Measurements from ENCODE around the gene SPG21. TPM values are rescaled to one million over a fixed set of nuclear protein-coding genes. Genes with fewer than 3 reads are reported as not detected.

Gene SPG21
- total and polyA plus RNA-seq, 2 of the 8 experiments (the other 6 are each of a cell fraction or from before 2014, with no cell fraction given), result 67.3 to 72.7 TPM

DNA sequence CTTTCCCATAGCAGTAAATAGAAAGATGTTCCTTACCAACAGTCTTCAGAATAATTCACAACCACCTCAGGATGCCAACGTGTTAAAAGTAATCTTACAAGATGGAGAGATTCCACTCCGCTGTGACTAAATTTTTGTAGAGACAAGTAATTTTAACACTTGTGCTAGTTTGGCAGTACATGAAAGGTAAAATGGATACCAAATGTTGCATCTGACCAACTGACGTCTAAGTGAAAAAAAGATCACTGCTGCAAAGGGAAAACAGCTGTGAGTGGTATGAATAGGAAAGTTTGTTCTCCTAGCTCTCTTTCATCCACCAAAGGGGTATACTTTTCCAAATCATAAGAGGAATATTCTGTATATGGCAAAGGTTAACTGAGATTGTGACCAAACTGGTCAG is 2.6 kb downstream of the SPG21 start (continued):
- TF ChIP-seq, protein P1, sequence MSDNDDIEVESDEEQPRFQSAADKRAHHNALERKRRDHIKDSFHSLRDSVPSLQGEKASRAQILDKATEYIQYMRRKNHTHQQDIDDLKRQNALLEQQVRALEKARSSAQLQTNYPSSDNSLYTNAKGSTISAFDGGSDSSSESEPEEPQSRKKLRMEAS (IDR thresholded peaks at IDR 0.05), result no peak
- TF ChIP-seq ASH2L (IDR thresholded peaks at IDR 0.05; ENCODE audit: low read length) (no peak), GABPA (IDR thresholded peaks at IDR 0.05; ENCODE audit: borderline replicate concordance, insufficient read depth, low read length) (no peak), POU5F1 (IDR thresholded peaks at IDR 0.05; ENCODE audit: low read depth, low read length) (no peak)
- TF ChIP-seq, protein P2, sequence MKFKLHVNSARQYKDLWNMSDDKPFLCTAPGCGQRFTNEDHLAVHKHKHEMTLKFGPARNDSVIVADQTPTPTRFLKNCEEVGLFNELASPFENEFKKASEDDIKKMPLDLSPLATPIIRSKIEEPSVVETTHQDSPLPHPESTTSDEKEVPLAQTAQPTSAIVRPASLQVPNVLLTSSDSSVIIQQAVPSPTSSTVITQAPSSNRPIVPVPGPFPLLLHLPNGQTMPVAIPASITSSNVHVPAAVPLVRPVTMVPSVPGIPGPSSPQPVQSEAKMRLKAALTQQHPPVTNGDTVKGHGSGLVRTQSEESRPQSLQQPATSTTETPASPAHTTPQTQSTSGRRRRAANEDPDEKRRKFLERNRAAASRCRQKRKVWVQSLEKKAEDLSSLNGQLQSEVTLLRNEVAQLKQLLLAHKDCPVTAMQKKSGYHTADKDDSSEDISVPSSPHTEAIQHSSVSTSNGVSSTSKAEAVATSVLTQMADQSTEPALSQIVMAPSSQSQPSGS (IDR thresholded peaks at IDR 0.05; ENCODE audit: low read length), result no peak

Data from H1 (cell line).